IPS DF 6.9 (cell line): ENCODE measurements around the gene GDF10.

Source experiments
- DNase-seq: peaks from one replicate; pipeline ENCODE4 v3.0.0-alpha.2; 2013; ENCODE audit warnings: low read depth, low spot score
- H3K27ac ChIP-seq: one replicate; pipeline ENCODE4 v1.5.1; 2013; ENCODE audit warnings: low read length, control low read depth
- H3K27me3 ChIP-seq: 2 replicates; pipeline ENCODE4 v1.6.1; 2013; ENCODE audit warnings: mild to moderate bottlenecking, low read length; ENCODE audit not compliant: control insufficient read depth, insufficient read depth
- H3K36me3 ChIP-seq: 2 replicates; pipeline ENCODE4 v1.6.1; 2013; ENCODE audit warnings: low read length; ENCODE audit not compliant: control insufficient read depth, insufficient read depth
- H3K4me1 ChIP-seq: 2 replicates; pipeline ENCODE4 v1.6.1; 2013; ENCODE audit warnings: low read length; ENCODE audit not compliant: control insufficient read depth, insufficient read depth
- H3K4me3 ChIP-seq: 2 replicates; pipeline ENCODE4 v1.5.1; 2013; ENCODE audit warnings: mild to moderate bottlenecking, low read length
- H3K9me3 ChIP-seq: 2 replicates; pipeline ENCODE4 v1.6.1; 2013; ENCODE audit warnings: low read length, inconsistent platforms; ENCODE audit not compliant: control insufficient read depth, insufficient read depth
- WGBS: extraction: QIAGEN DNeasy Blood & Tissue Kit; methylation state at CpG from one replicate; pipeline ENCODE4 v1.1.7; 2013; ENCODE audit warnings: mixed read lengths, missing lambda C conversion rate; ENCODE audit not compliant: insufficient read length, insufficient coverage; 5-methylcytosine and 5-hydroxymethylcytosine counted together

Gene GDF10

GRCh38 chr10:47353351-47353750 lies 53.4 kb downstream of the GDF10 start:
- no CpG with 5 or more reads among the region's 6 CpGs for WGBS
- Histone ChIP-seq H3K4me3 (no peak overlapping the region), H3K36me3 (no peaks in the 10 kb centered on the region), H3K27ac (no peak overlapping the region), H3K4me1 (no peaks in the 10 kb centered on the region), H3K9me3 (no peaks in the 10 kb centered on the region), H3K27me3 (no peaks in the 10 kb centered on the region)
- DNase-seq, result no peak

- H3K4me3 ChIP-seq, result no peak overlapping the region
- H3K9me3 ChIP-seq, result no peaks in the 10 kb centered on the region
- no CpG with 5 or more reads among the region's 4 CpGs for WGBS
- H3K27ac ChIP-seq, result no peak overlapping the region
- no peaks in the 10 kb centered on the region for H3K4me1 ChIP-seq
- DNase-seq, result no peak
- H3K36me3 ChIP-seq, result no peaks in the 10 kb centered on the region
- no peaks in the 10 kb centered on the region for H3K27me3 ChIP-seq
Measured at GRCh38 chr10:47354165-47354564, 54.2 kb downstream of the GDF10 start.

- H3K27me3 ChIP-seq, result no peaks in the 10 kb centered on the region
Measured at GRCh38 chr10:47354900-47355299, 54.9 kb downstream of the GDF10 start.

GRCh38 chr10:47356708-47357107 lies 56.7 kb downstream of the GDF10 start:
- no peak for DNase-seq
- H3K9me3 ChIP-seq, result no peaks in the 10 kb centered on the region
- no peaks in the 10 kb centered on the region for H3K36me3 ChIP-seq
- WGBS, result no CpG with 5 or more reads among the region's 5 CpGs
- H3K27me3 ChIP-seq, result no peaks in the 10 kb centered on the region
- H3K27ac ChIP-seq, result no peak overlapping the region
- no peak overlapping the region for H3K4me3 ChIP-seq
- no peaks in the 10 kb centered on the region for H3K4me1 ChIP-seq

More at GRCh38 chr10:47354900-47355299, 54.9 kb downstream of the GDF10 start:
- Histone ChIP-seq H3K4me3 (no peak overlapping the region), H3K36me3 (no peaks in the 10 kb centered on the region), H3K9me3 (no peaks in the 10 kb centered on the region), H3K27ac (no peak overlapping the region), H3K4me1 (no peaks in the 10 kb centered on the region)
- WGBS, result no CpG with 5 or more reads among the region's 1 CpG
- no peak for DNase-seq

GRCh38 chr10:47357131-47357582 lies 57.2 kb downstream of the GDF10 start:
- H3K36me3 ChIP-seq, result no peaks in the 10 kb centered on the region
- H3K4me1 ChIP-seq, result no peaks in the 10 kb centered on the region
- no peaks in the 10 kb centered on the region for H3K27me3 ChIP-seq
- no peak for DNase-seq
- H3K9me3 ChIP-seq, result no peaks in the 10 kb centered on the region
- H3K4me3 ChIP-seq, result no peak overlapping the region
- WGBS, result no CpG with 5 or more reads among the region's 12 CpGs
- H3K27ac ChIP-seq, result no peak overlapping the region

GRCh38 chr10:47357911-47358310 lies 57.9 kb downstream of the GDF10 start:
- DNase-seq, result no peak

GRCh38 chr10:47358457-47358856 lies 58.5 kb downstream of the GDF10 start:
- Histone ChIP-seq H3K36me3 (no peaks in the 10 kb centered on the region), H3K9me3 (no peaks in the 10 kb centered on the region), H3K27ac (no peak overlapping the region), H3K4me3 (no peak overlapping the region), H3K27me3 (no peaks in the 10 kb centered on the region), H3K4me1 (no peaks in the 10 kb centered on the region)
- no peak for DNase-seq
- WGBS, result no CpG with 5 or more reads among the region's 3 CpGs

More at GRCh38 chr10:47357911-47358310, 57.9 kb downstream of the GDF10 start:
- H3K4me3 ChIP-seq, result no peak overlapping the region
- WGBS, result no CpG with 5 or more reads among the region's 3 CpGs
- H3K9me3 ChIP-seq, result no peaks in the 10 kb centered on the region
- H3K4me1 ChIP-seq, result no peaks in the 10 kb centered on the region
- H3K27me3 ChIP-seq, result no peaks in the 10 kb centered on the region
- no peak overlapping the region for H3K27ac ChIP-seq
- no peaks in the 10 kb centered on the region for H3K36me3 ChIP-seq

GRCh38 chr10:47359101-47359500 lies 59.1 kb downstream of the GDF10 start:
- H3K4me3 ChIP-seq, result no peak overlapping the region
- no peaks in the 10 kb centered on the region for H3K27me3 ChIP-seq
- no peak for DNase-seq
- no CpG with 5 or more reads among the region's 2 CpGs for WGBS
- H3K9me3 ChIP-seq, result no peaks in the 10 kb centered on the region
- H3K27ac ChIP-seq, result no peak overlapping the region
- no peaks in the 10 kb centered on the region for H3K4me1 ChIP-seq
- no peaks in the 10 kb centered on the region for H3K36me3 ChIP-seq

- H3K4me1 ChIP-seq, result no peaks in the 10 kb centered on the region
- no peak overlapping the region for H3K4me3 ChIP-seq
- H3K27ac ChIP-seq, result no peak overlapping the region
- H3K27me3 ChIP-seq, result no peaks in the 10 kb centered on the region
- H3K9me3 ChIP-seq, result no peaks in the 10 kb centered on the region
- no peaks in the 10 kb centered on the region for H3K36me3 ChIP-seq
- WGBS, result no CpG with 5 or more reads among the region's 4 CpGs
- no peak for DNase-seq
Measured at GRCh38 chr10:47359626-47360418, 59.8 kb downstream of the GDF10 start.

GRCh38 chr10:47360419-47361040 lies 60.5 kb downstream of the GDF10 start:
- H3K9me3 ChIP-seq, result no peaks in the 10 kb centered on the region
- no peaks in the 10 kb centered on the region for H3K4me1 ChIP-seq
- H3K27ac ChIP-seq, result no peak overlapping the region
- H3K27me3 ChIP-seq, result no peaks in the 10 kb centered on the region
- no CpG with 5 or more reads among the region's 14 CpGs for WGBS
- DNase-seq, result no peak
- H3K36me3 ChIP-seq, result no peaks in the 10 kb centered on the region
- H3K4me3 ChIP-seq, result no peak overlapping the region
